OCI-LY1 (cell line): Measurements from ENCODE around the gene LPIN1.

ENCODE experiments used
- H2AFZ ChIP-seq: fragments of 200-600 bp; sonication (generic), shearing (Covaris generic); 2 replicates; pipeline ENCODE4 v1.6.0; 2014; ENCODE audit warnings: antibody characterized with exemption, mild to moderate bottlenecking, low read length
- H3F3A ChIP-seq: fragments of 200-600 bp; sonication (generic), shearing (Covaris generic); 2 replicates; pipeline ENCODE4 v1.6.0; 2014; ENCODE audit warnings: mild to moderate bottlenecking, antibody characterized with exemption, low read length, moderate library complexity; ENCODE audit not compliant: insufficient read depth
- H3K27ac ChIP-seq: fragments of 200-600 bp; sonication (generic); 2 replicates; pipeline ENCODE4 v1.5.1; 2014; ENCODE audit warnings: low read length, mixed run types, mild to moderate bottlenecking, low read depth; ENCODE audit not compliant: poor library complexity, severe bottlenecking
- H3K27me3 ChIP-seq: fragments of 200-600 bp; sonication (generic); 2 replicates; pipeline ENCODE4 v1.6.0; 2014; ENCODE audit warnings: antibody characterized with exemption, mild to moderate bottlenecking, low read length, moderate library complexity; ENCODE audit not compliant: insufficient read depth
- H3K36me3 ChIP-seq: fragments of 200-600 bp; sonication (generic); 2 replicates; pipeline ENCODE4 v1.6.1; 2014; ENCODE audit warnings: mild to moderate bottlenecking, antibody characterized with exemption, low read length, moderate library complexity, mixed read lengths; ENCODE audit not compliant: insufficient read depth
- H3K4me1 ChIP-seq: fragments of 200-600 bp; sonication (generic); 2 replicates; pipeline ENCODE4 v1.5.1; 2014; ENCODE audit warnings: mild to moderate bottlenecking, low read length, moderate library complexity; ENCODE audit not compliant: insufficient read depth, severe bottlenecking
- H3K4me2 ChIP-seq: fragments of 200-600 bp; sonication (generic), shearing (Covaris generic); 2 replicates; pipeline ENCODE4 v1.6.1; 2014; ENCODE audit warnings: low read length
- H3K4me3 ChIP-seq: fragments of 200-600 bp; sonication (generic); 2 replicates; pipeline ENCODE4 v1.5.1; 2014; ENCODE audit warnings: low read length, low read depth, mild to moderate bottlenecking, mixed read lengths; ENCODE audit not compliant: poor library complexity, severe bottlenecking
- H3K79me2 ChIP-seq: fragments of 200-600 bp; shearing (Covaris generic); 2 replicates; pipeline ENCODE4 v1.6.1; 2016; ENCODE audit warnings: mixed run types, low read length, mixed read lengths; ENCODE audit not compliant: insufficient read depth
- H3K9ac ChIP-seq: fragments of 200-600 bp; sonication (generic), shearing (Covaris generic); 2 replicates; pipeline ENCODE4 v1.6.1; 2014; ENCODE audit warnings: mild to moderate bottlenecking, low read length, mixed read lengths
- H3K9me2 ChIP-seq: fragments of 200-600 bp; sonication (generic), shearing (Covaris generic); 2 replicates; pipeline ENCODE4 v1.6.1; 2014; ENCODE audit warnings: low read depth, mild to moderate bottlenecking, low read length, mixed read lengths
- H3K9me3 ChIP-seq: fragments of 200-600 bp; shearing (Covaris generic); 2 replicates; pipeline ENCODE4 v1.6.1; 2014; ENCODE audit warnings: low read length, mixed read lengths
- H4K20me1 ChIP-seq: fragments of 200-600 bp; sonication (generic), shearing (Covaris generic); 2 replicates; pipeline ENCODE4 v1.6.0; 2016; ENCODE audit warnings: mild to moderate bottlenecking, low read length; ENCODE audit not compliant: insufficient read depth
- EZH2 ChIP-seq: fragments of 200-600 bp; sonication (generic), shearing (Covaris generic); IDR thresholded peaks from 2 replicates; pipeline ENCODE4 v1.8.0; 2017; ENCODE audit warnings: borderline replicate concordance, mixed run types, mild to moderate bottlenecking, antibody characterized with exemption, low read length, moderate library complexity, mixed read lengths
- TF ChIP-seq, protein P1 (sequence below): fragments of 200-600 bp; sonication (generic), shearing (Covaris generic); IDR thresholded peaks from 2 replicates; pipeline ENCODE4 v1.5.1; 2017; ENCODE audit warnings: mild to moderate bottlenecking, antibody characterized with exemption, low read length, moderate library complexity, mixed read lengths

LPIN1 gene

DNA sequence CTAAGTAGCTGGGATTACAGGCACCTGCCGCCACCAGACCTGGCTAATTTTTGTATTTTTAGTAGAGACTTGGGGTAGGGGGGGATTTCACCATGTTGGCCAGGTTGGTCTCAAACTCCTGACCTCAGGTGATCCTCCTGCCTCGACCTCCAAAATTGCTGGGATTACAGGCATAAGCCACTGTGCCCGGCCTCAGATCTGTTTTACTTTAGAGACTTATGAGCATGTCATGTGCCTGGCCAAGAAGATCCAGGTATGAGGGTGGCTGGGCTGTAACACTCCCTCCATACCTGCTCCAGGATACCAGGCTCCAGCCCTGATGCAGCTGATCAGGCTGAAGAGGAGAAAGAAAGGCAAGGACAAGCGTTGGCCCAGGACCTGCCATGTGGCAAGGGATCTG lies 125.0 kb downstream of the LPIN1 start:
- TF ChIP-seq, protein P1, sequence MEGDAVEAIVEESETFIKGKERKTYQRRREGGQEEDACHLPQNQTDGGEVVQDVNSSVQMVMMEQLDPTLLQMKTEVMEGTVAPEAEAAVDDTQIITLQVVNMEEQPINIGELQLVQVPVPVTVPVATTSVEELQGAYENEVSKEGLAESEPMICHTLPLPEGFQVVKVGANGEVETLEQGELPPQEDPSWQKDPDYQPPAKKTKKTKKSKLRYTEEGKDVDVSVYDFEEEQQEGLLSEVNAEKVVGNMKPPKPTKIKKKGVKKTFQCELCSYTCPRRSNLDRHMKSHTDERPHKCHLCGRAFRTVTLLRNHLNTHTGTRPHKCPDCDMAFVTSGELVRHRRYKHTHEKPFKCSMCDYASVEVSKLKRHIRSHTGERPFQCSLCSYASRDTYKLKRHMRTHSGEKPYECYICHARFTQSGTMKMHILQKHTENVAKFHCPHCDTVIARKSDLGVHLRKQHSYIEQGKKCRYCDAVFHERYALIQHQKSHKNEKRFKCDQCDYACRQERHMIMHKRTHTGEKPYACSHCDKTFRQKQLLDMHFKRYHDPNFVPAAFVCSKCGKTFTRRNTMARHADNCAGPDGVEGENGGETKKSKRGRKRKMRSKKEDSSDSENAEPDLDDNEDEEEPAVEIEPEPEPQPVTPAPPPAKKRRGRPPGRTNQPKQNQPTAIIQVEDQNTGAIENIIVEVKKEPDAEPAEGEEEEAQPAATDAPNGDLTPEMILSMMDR = no peak
- no peak for TF ChIP-seq EZH2
- H3K4me2 ChIP-seq = no peak overlapping the region
- no peaks in the 10 kb centered on the region for H3K79me2 ChIP-seq
- no peak overlapping the region for H3K27ac ChIP-seq
- H4K20me1 ChIP-seq = no peaks in the 10 kb centered on the region
- no peaks in the 10 kb centered on the region for H3K27me3 ChIP-seq
- H3K4me3 ChIP-seq = no peak overlapping the region
- H3K9me2 ChIP-seq = no peaks in the 10 kb centered on the region
- H3K36me3 ChIP-seq = peaks cover 77% of the 10 kb centered on the region
- H3K9me3 ChIP-seq = no peaks in the 10 kb centered on the region
- H3K4me1 ChIP-seq = peaks cover 46% of the 10 kb centered on the region
- no peak overlapping the region for H2AFZ ChIP-seq
- no peaks in the 10 kb centered on the region for H3F3A ChIP-seq
- H3K9ac ChIP-seq = no peak overlapping the region

- Histone ChIP-seq H3F3A (no peaks in the 10 kb centered on the region), H3K36me3 (peaks cover 71% of the 10 kb centered on the region), H3K9me2 (no peaks in the 10 kb centered on the region), H3K4me2 (peak overlapping the region; percentile 27; the same call in 1 of the 2 replicates), H3K79me2 (no peaks in the 10 kb centered on the region), H2AFZ (no peak overlapping the region), H3K4me1 (peaks cover 53% of the 10 kb centered on the region), H3K4me3 (no peak overlapping the region), H3K9me3 (no peaks in the 10 kb centered on the region), H3K9ac (no peak overlapping the region; the same call in 1 of the 2 replicates), H4K20me1 (no peaks in the 10 kb centered on the region), H3K27ac (peak overlapping the region; percentile 51), H3K27me3 (no peaks in the 10 kb centered on the region)
- TF ChIP-seq, protein P1 = no peak
- TF ChIP-seq EZH2 = no peak
These were observed 126.0 kb downstream of the LPIN1 start for GRCh38 chr2:11872247-11872947.

- no peak overlapping the region for H3K9ac ChIP-seq
- no peaks in the 10 kb centered on the region for H4K20me1 ChIP-seq
- no peak overlapping the region for H3K4me2 ChIP-seq
- no peak overlapping the region for H2AFZ ChIP-seq
- H3K36me3 ChIP-seq = peaks cover 71% of the 10 kb centered on the region
- H3K79me2 ChIP-seq = no peaks in the 10 kb centered on the region
- no peaks in the 10 kb centered on the region for H3K9me2 ChIP-seq
- H3K9me3 ChIP-seq = no peaks in the 10 kb centered on the region
- no peak overlapping the region for H3K4me3 ChIP-seq
- no peaks in the 10 kb centered on the region for H3K27me3 ChIP-seq
- H3F3A ChIP-seq = no peaks in the 10 kb centered on the region
- H3K4me1 ChIP-seq = peaks cover 53% of the 10 kb centered on the region
- H3K27ac ChIP-seq = peak overlapping the region; percentile 51
- TF ChIP-seq, protein P1 = no peak
- TF ChIP-seq EZH2 = no peak
These were observed 126.5 kb downstream of the LPIN1 start for GRCh38 chr2:11872948-11873269.
